HG02970 (cell line): ENCODE data around the gene MCU.

ENCODE experiments used
- ATAC-seq: cut with Tn5 transposase; IDR thresholded peaks from one replicate; pipeline ENCODE4 v1.9.1; 2021; ENCODE audit warnings: mild to moderate bottlenecking, moderate library complexity, moderate number of reproducible peaks; ENCODE audit not compliant: unreplicated experiment, low FRiP score

MCU gene

DNA sequence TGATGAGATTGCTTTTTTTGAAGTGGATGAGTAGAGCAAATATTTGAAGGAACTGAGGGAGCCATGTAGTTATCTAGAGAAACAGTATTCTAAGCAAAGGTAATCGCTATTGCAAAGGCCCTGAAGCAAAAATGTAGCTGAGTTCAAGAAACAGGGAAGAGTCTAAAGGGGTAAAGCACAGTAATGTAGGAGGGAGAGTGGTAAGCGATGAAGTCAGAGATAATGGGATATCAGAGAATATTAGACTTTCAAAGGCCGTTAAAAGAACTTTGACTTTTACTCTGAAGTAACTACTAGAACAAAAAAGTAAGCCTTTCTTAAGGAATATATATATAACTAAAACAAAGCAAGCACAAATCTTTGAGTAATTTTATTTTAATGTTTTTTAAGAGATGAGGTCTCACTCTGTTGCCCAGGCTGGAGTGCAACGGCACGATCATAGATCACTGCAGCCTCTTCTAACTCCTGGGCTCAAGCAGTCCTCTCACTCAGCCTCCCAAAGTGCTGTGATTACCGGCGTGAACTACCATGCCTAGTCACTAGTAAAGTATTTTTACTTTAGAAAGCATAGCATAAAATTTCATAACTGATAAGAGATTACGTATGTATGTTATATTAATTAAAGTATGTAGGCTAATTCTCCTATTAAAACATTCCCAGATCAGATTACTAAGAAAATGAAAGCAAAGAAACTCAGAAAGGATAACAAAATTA, 139.9 kb downstream of the MCU start:
- no peak for ATAC-seq

DNA sequence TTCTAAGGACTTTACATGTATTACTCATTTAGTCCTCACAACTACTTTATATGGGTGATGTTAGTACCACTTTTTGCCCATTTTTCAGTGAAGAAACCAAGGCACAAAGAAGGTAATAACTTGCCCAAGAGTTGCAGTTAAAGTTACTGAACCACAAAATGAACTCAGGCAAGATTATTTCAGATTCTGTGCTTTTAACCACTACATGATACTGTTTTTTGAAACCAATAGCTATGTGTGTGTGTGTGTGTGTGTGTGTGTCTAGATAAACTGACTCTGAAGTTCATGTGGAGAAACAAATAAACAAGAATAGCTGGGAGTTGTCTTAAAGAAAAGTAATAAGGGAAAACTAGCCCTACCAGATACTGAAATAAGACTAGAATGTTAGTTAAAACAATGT, 140.8 kb downstream of the MCU start:
- no peak for ATAC-seq

DNA sequence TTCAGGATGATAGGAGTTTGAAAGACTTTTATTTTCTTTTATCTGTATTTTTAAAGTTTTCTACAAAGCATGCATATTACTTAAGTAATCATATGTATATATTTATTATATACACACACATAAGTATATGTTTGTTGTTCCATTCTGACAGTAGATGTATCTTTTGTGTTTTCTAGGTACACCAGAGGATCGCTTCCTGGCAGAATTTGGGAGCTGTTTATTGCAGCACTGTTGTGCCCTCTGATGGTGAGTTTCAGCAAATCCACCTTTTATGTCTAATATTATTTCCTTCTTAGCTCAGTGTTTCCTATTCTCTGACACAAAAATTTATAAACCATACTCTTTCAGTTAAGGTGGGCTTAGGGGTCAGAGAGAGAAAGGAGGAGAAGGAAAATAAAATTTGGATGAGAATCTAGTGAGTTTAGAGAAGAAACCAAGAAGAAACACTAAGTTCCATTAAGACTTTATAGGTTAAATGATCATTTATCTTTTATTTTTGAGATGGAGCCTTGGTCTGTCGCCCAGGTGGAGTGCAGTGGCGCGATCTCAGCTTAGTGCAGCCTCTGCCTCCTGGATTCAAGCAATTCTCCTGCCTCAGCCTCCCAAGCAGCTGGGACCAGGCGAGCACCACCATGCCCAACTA, 142.4 kb downstream of the MCU start:
- no peak for ATAC-seq

DNA sequence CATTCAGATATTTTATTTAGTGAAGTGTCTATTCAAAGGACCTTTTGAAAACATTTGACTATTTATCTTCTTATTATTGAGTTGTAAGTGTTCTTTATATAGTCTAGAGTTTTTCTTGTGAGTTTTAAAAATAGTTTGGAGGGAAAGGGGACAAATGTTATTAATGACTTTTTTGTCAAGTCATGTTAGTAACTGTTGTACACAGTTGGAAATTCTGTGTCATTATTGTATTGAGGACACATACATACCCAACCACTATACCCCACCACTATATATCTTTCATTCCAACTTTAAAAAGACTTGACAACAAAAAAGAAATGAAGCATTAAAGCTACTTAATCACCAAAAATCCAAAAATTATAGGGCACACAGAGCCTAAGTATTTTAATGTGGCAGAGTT, 148.4 kb downstream of the MCU start:
- ATAC-seq = no peak

DNA sequence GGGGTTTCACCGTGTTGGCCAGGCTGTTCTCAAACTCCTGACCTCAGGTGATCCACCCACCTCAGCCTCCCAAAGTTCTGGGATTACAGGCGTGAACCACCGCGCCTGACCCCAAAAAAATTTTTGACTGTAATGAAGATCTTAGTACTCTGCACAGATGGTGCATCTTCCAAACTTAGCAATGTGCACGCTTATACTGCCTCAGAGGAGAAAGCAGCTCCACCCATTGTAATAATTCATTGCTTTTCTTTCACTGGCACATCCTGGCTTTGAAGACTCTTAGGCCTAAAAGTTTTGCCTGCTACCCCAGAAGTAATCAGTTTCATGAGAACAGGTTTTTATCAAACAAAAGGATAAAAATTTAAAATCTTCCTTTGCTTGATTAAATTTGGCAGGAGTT, 149.5 kb downstream of the MCU start:
- ATAC-seq = no peak

DNA sequence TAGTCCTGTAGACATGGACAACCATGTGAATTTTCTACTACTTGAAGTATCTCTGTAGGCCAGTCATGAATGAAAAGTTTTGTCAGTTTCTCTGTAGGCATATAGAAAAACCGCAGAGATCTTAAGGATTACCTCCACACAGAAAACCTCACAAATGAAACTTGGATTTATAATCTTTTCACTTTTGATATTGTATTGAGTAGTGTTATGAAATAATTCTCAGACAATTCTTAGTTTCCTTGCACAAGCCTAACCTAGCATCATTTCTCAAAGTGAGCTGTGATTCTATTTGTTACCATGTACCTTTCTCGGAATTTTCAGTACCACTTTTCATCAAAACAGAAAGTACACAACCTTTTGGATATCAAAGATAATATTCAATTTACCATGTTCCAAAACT, 150.2 kb downstream of the MCU start:
- ATAC-seq = no peak

DNA sequence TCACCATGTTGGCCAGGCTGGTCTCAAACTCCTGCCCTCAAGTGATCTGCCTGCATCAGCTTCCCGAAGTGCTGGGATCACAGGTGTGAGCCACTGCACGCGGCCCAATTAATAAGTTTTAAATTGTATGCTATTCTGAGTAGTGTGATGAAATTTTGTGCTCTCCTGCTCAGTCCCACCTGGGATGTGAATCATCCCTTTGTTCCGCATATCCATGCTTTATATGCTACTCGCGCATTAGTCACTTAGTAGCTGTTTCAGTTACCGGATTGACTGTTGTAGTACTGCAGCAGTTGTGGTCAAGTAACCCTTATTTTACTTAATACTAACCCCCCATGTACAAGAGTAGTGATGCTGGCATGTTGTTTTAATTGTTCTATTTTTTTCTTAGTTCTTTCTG, 154.3 kb downstream of the MCU start:
- no peak for ATAC-seq

DNA sequence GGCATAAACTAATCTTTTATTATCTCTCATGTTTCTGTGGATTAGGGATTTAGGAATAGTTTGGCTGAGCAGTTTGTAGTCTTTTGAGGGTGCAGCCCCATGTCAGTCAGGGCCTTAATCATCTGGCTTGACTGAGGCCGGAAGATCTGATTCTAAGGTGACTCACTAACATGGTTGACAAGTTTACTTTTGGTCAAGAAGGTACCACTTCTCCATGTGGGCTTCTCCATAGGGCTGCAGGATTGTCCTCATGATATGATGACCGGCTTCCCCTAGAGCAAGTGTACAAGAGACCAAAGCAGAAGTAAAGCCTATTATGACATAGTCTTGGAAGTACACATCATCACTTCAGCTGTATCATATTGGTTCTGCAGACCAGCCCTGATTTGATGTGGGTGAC, 155.7 kb downstream of the MCU start:
- ATAC-seq = no peak

DNA sequence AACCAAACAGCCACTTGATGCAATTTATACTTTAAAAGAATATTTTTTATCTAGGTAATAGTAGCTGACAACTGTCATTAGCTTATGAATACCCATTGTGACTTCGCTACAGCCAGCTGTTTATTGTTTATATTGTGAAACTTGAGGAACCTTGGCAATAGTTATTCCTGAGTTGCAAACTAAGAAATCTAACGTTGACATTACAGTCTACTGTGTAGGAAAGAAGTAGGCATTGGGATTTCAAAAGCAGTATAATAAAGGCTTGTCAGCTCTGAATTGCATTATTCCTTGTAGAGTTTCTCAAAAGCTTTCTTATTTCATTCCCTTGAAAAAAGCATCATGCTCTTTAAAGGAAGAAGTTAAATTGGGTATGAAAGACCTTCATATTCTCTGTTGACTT, 158.9 kb downstream of the MCU start:
- no peak for ATAC-seq

DNA sequence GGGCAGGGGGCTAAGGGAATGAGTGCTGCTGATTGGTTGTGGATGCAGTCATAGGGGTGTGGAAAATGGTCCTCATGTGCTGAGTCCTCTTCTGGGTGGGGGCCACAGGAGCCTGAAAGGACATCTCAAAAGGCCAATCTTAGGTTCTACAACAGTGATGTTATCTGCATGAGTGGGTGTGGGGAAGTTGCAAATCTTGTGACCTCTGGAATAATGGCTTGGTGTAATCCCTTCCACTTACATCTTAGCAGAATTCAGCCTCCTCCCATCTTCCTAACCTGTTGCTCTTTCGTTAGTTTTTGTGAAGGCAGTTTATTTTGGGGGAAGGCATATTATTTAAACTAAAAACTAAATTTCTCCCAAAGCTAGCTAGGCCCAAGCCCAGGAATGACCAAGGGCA, 159.6 kb downstream of the MCU start:
- ATAC-seq = no peak

DNA sequence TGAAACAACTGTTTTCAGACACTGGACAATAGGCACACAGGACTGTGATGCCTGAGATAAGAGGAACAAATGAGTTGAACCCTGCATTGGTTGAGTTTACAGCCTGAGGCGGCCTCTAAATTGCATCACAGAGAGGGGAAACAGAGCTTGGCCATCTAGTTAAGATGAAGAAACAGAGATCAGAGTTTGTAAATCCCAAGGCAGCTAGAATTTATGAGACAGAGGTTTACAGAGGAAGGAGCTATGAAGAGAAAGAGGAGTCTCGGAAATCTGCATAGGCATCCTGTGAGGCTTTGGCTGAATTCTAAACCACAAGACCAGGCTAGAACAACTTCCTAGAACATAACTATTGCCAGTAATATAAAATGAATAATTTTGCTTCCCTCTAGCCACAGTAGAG, 160.6 kb downstream of the MCU start:
- ATAC-seq = no peak

DNA sequence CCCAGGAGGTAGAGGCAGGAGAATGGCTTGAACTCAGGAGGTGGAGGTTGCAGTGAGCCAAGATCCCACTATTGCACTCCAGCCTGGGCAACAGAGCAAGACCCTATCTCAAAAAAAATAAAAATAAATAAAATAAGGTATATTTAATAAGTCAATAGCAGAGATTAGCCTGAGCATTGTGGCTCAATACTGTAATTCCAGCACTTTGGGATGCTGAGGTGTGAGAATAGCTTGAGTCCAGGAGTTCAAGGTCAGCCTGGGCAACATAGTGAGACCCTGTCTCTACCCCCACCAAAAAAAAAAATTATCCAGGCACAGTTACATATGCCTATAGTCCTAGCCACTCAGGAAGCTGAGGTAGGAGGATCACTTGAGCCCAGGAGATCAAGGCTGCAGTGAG, 163.2 kb downstream of the MCU start:
- ATAC-seq = no peak

DNA sequence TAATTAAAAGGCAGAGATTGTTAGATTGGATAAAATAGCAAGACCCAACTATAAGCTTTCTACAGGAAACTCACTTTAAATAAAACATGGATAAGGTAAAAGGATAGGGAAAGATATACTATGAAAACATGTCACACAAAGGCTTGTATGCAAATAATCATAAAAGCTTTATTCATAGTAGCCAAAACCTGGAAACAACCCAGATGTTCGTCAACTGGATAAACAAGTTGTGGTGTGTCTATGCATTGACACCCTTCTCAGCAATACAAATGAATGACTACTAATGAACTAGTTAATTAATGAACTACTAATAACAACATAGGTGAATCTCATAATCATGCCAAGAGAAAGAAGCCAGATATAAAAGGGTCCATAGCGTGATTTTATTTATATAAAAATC, 163.8 kb downstream of the MCU start:
- ATAC-seq = no peak

DNA sequence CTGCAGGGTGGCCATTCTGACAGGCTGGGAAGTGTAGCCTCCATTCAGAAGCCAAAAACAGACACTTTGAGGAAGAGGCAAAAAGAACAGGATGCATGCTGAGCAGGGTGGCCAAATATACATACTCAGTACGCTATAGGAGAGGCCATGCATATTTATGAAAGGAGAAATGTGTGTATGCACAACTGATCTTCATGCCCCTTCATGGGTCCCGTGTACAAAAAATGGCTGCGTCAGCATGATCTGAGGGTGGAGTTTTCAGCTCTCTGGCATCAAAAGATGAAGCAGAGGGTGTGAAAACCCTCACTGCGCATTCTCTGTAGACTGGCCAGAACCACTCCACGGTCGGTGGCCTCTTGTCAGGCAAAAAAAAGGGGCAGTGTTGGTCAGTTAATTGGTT, 166.1 kb downstream of the MCU start:
- no peak for ATAC-seq

DNA sequence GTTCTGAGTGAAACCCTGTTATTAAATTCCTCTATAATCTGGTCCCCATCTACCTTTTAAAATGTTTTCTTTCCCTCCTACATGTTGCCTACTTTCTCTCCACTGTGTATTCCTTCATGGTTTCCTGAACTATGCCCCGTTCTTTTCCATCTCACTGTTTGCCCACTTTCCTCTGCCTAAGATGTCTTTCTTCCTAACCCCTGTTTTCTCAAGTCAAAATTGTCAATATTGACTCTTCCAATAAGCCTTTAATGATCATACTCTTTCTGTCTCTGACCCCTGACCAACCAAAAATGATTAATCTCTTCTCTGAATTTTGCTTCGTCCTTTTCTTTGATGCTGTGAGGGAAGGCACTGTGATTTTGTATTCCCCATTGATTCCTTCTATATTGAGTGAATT, 171.0 kb downstream of the MCU start:
- ATAC-seq = no peak

DNA sequence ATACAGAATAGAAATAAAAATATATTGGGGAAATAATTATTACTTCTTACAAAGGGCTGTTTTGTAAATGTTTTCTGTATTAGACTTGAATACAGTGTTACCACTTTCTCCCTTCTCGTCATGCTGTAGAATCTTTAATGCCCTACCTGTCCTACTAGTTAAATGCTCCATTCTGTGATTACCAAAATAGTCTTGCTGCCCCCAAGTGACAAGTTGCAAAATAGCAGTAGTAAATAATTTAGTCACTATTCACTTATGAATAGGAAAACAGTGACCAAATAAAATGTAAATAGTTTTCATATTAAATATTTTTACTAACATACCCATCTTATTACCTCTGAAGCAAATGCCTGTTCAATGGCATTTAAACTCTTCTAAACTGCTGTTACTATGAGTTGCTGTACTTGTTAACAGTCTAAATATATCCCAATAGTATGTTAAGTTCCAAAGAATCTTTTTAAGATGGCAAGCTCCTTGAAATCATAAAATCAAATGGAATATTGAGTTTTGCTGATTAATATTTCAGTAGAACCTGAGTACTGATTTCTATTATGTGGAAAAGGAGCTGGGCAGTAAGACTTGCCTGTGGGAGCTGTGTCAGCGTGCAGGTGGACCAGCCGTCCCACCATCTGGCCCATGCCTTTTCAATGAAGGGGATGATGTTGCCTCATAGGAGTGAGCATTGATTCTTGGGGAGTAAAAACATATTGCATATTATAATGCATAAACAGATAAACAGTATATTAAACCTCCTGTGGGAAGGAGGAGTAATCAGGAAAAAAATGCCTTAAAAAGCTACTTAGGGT, 183.5 kb downstream of the MCU start:
- no peak for ATAC-seq

DNA sequence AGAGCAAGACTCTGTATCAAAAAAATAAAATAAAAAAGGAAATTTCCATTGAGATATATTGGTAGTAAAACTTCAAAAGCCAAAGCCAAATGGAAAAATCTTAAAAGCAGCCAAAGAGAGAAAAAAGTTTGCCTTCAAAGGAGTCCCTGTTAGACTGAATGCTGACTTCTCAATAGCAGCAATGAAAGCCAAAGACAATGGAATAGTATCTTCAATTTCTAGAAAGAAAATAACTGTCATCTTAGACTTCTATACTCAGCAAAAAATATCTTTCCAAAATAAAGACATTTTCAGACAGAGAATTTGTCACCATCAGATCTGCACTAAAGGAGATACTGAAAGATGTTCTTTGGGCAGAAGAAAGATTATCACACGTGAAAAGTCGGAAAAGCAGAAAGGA, 187.3 kb downstream of the MCU start:
- ATAC-seq = no peak

DNA sequence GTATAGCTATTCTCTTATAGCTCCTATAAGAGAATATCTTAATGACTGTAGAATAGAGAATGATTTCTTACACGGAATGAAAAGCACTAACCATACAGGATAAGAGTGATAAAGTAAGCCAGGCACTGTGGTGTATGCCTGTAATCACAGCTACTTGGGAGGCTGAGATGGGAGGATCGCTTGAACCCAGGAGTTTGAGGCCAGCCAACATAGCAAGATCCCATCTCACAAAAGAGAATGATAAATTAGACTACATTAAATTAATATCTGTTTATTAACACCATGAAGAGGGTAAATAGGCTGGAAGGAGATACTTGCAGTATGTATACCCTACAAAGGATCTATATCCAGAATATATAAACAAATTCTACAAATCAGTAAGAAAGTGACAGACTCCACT, 189.3 kb downstream of the MCU start:
- ATAC-seq = no peak

DNA sequence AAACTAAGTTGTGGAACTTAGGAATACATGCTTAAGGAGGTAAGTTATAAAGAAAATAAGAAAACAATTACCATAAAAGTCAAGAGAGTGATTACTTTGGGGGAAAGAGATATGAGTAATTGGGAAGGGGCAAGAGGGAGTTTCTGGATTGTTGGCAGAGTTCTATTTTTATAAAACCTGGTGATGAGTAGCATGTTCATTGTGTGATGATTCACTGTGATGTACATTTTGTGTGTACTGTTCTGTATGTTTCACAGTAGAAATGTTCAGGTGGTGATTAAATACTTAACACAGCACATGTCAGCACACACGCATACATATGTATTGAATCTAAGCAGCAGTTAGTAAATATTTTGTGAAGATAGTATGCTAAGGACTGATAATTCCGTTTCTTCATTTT, 191.9 kb downstream of the MCU start:
- ATAC-seq = no peak

DNA sequence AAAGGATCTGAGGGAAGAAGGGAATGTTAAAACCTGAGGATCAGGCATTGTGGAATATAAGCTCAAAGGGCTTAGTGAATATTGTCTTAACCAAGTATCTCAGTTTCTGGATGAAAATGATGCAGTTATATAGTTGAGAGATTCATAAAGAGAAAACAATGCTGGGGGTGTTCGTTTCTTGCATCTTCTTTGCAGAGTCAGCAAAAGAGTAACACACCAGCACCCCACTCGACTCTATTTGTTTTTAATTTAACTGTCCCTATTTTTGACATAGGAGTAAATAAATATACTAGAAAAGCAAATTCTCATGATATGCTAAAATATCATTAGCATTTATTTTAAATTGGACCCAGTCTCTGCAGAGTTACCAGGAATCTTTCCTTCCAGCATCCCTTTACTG, 194.0 kb downstream of the MCU start:
- no peak for ATAC-seq

DNA sequence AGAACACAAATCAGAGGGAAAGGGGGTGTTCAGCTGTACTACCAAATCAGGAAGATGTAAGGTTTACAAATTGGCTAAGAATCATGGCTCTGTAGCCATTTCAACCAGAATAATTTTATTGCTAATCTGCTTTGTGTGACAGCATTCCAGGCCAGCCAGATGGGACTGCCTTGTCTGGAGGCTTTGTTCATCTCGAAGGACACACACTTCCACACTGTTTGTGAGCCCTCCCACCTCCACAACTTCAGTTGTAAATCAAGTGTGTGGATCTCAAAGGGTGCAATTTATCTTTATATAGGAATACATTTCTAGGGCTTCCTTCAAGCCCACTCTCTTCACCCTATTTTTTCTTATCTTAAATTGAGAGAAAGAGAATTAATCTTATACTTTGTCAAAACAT, 194.7 kb downstream of the MCU start:
- ATAC-seq = no peak

DNA sequence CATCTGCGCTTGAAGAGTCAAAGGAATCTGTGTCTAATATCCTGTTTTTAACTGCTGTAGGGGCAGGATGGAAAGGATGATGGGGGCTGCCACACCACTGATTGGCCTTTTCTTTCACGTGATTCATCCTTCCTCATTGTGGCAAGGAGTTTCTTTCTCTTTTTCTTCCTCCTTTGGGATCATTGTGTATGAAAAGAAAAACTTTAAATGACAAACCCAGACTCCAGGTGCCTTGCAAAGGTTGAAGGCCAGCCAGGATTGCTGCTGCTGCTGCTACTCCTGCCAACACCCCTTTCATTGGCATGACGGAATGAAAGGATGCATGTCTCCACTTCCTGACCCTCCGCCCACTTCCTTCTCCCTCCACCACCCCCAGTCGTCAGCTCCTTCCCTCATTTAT, 195.1 kb downstream of the MCU start:
- no peak for ATAC-seq
